ENCODE measurements around the gene NAA10.
A peak's percentile ranks its signal among the peaks of the same experiment; 100 is the strongest.

Gene NAA10

GRCh38 chrX:153948847-153949805, 14.3 kb upstream of the NAA10 start:
- no peak for DNase-seq (ENCODE audit: low read depth in 2 of 2)

GRCh38 chrX:153948002-153948466, 13.2 kb upstream of the NAA10 start:
- no peak for DNase-seq (ENCODE audit: low read depth in 2 of 2)

- peak; percentile 64 to 65 for DNase-seq (ENCODE audit: low read depth in 2 of 2)
These were observed 12.4 kb upstream of the NAA10 start for GRCh38 chrX:153947009-153947769.

- no peak for DNase-seq (ENCODE audit: low read depth in 2 of 2)
These were observed 11.4 kb upstream of the NAA10 start for GRCh38 chrX:153945956-153946943.

- no peak for DNase-seq (ENCODE audit: low read depth in 2 of 2)
These were observed 9.9 kb upstream of the NAA10 start for GRCh38 chrX:153944800-153945150.

- no peak for DNase-seq (ENCODE audit: low read depth in 2 of 2)
These were observed 9.4 kb upstream of the NAA10 start, which contains the start of gene RENBP for GRCh38 chrX:153944140-153944799. RENBP (minus strand) TSS chrX:153944643; CDS start chrX:153944610, 33 bp downstream.

GRCh38 chrX:153941336-153942252, 6.8 kb upstream of the NAA10 start:
- no peak for DNase-seq (ENCODE audit: low read depth in 2 of 2)

GRCh38 chrX:153939573-153939972, 4.7 kb upstream of the NAA10 start:
- DNase-seq (ENCODE audit: low read depth in 2 of 2) = no peak

GRCh38 chrX:153938226-153938786, 3.5 kb upstream of the NAA10 start:
- no peak for DNase-seq (ENCODE audit: low read depth in 2 of 2)

- no peak for DNase-seq (ENCODE audit: low read depth in 2 of 2)
These were observed 2.2 kb upstream of the NAA10 start for GRCh38 chrX:153937056-153937455.

GRCh38 chrX:153935326-153935851, 552 bp upstream of the NAA10 start:
- DNase-seq (ENCODE audit: low read depth in 2 of 2) = no peak

GRCh38 chrX:153934148-153934761, 582 bp downstream of the NAA10 start:
- DNase-seq (ENCODE audit: low read depth in 2 of 2) = no peak

GRCh38 chrX:153933748-153934147, 1.1 kb downstream of the NAA10 start:
- DNase-seq (ENCODE audit: low read depth in 2 of 2) = no peak

GRCh38 chrX:153932220-153932915, 2.5 kb downstream of the NAA10 start:
- DNase-seq (ENCODE audit: low read depth in 2 of 2) = no peak

GRCh38 chrX:153931748-153932147, 3.1 kb downstream of the NAA10 start:
- DNase-seq (ENCODE audit: low read depth in 2 of 2) = no peak

- DNase-seq (ENCODE audit: low read depth in 2 of 2) = no peak
These were observed 3.7 kb downstream of the NAA10 start for GRCh38 chrX:153931151-153931550.

GRCh38 chrX:153930011-153930910, 4.6 kb downstream of the NAA10 start:
- no peak for DNase-seq (ENCODE audit: low read depth in 2 of 2)
